GM19239 (cell line): Measurements from ENCODE around the gene CLDN6.
A peak's percentile ranks its signal among the peaks of the same experiment; 100 is the strongest.

Experiments used
- DNase-seq: peaks from one replicate; pipeline ENCODE4 v3.0.0; 2011; ENCODE audit warnings: low spot score; ENCODE audit not compliant: insufficient read length
- FAIRE-seq: peaks from 2 replicates; lab custom pipeline; 2011; peaks lifted over from hg19 to GRCh38; lab: Jason Lieb, UNC

Gene CLDN6

DNA sequence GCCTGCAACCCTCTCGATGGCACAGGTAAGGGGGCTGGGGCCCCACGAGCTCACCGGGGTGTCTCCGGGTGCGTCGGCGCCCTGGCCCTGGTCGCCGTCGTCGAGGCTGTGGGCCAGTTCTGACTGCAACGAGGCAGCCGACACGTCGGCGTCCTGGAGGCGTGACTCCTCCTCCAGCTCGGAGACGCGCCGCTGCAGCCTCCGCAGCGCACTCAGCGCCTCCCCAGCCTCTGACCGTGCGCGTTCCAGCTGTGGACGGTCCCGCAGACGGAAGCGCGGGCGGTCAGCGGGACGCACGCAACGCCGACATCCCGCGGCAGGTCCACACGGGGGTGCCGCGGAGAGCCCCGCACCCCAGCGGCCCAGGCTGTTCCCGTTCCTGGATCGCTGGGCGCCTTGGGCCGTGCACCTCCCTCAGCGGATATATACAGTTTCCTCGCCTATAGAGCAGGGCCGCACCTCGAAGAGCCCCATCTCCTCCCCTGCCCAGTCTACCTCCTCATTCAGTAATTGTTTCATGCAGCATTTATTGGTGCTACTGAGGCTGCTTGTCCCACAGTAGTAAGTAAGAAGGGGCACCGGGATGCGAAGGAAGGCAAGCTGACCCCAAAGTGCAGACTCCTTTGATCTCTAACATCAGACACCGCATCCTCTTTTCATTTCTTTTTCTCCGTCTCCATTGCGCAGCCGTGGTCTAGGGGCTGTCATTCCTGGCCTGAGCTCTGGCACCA is 11.7 kb upstream of the CLDN6 start:
- no peak for DNase-seq
- FAIRE-seq, result no peak

DNA sequence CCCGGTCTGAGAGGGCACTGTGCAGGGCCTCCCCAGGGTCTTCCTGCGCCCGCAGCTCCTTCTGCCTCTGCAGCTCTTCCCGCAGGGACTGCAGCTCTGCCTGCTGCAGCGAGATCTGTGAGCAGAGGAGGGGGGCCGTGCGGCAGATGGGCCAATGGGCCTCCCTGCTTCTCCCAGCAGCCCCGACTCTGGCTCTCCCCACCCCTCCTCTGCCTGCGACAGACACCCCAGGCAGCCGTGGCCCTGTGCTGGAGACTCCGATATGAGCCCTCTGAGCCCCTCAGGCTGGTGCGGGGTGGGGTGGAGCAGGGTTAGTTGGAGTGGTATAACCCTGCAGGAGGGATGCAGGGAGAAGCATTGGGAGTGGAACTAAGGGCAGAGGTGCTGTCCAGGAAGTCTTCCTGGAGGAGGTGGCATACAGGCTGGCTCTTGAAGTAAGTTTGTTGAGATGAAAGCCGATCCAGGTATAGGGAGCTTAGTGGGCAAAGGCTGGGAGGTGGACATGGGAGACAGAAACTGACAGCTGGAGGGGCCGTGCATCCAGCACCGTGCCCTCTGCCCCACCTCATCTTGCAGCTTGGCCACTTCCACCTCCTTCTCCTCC is 10.8 kb upstream of the CLDN6 start:
- FAIRE-seq (no peak), DNase-seq (no peak)

DNA sequence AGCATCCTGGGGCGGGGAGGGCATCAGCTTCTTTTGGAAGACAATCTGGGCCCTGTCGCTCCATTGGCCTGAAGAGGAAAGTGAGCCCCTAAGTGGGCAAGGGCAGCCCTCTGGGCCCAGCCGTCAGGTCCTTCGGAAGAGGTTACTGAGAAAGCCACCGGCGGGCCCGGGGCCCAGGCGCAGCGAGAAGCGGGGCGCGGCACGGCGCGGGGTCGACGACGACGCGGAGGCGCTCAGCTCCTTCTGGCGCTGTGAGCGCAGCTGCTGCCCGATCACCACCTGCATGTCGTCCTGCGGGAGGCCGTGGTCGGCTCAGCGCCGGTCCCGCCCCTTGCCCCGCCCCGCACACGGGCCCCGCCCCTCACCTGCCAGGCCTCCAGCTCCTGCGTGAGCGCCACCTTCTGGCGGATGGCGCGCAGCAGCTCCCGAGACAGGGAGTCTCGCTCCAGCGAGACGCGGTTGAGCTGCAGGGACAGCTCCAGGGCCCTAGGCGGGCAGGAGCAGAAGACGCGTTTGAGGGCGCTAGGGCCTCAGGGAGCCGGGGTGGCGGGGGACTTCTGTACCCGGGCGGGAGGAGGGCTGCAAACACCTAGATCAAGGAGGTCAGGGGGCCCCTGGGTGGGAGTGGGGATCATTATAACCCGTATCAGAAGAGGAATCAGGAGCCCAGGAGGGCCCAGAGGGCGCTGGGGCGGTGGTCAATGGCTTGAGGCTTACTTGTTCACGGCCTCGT is 10.2 kb upstream of the CLDN6 start:
- DNase-seq (peak; percentile 87), FAIRE-seq (peak; percentile 82)

DNA sequence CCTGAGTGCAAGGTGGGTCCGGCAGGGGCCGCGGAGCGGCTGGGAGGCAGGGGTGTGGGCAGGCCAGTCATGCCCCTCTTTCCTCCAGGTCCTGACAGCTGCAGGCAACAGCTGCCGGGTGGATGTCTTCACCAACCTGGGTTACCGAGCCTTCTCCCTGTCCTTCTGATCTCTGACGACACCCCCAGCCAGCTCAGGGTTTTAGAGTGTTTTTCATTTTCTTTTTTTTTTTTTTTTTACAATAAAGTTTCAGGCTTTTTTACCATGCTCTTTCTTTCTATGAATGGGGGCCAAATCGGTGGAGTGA is 9.5 kb upstream of the CLDN6 start:
- no peak for DNase-seq
- no peak for FAIRE-seq

DNA sequence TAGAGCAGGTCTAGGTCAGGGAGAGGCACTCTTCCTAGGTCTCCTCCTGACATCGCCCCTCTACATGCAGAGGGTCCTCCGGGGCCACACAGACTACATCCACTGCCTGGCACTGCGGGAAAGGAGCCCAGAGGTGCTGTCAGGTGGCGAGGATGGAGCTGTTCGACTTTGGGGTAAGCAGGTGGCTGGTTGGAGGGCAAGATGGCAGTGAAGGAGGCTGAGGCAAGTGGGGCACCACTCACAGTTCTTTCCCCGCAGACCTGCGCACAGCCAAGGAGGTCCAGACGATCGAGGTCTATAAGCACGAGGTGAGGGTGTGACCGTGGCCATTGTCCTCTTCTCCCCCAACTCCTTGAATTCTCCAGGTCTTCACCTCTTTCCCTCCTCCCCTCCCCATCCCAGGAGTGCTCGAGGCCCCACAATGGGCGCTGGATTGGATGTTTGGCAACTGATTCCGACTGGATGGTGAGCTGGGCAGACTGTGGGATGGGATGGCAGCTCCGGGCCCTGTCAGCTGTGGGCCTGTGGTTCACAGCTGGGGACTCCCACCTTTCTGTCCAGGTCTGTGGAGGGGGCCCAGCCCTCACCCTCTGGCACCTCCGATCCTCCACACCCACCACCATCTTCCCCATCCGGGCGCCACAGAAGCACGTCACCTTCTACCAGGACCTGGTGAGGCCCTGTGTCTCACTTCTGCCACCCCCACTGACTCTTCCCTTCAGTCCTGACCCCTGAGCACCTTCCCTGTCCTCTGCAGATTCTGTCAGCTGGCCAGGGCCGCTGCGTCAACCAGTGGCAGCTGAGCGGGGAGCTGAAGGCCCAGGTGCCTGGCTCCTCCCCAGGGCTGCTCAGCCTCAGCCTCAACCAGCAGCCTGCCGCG is 8.9 kb upstream of the CLDN6 start:
- FAIRE-seq, result no peak
- DNase-seq, result no peak

DNA sequence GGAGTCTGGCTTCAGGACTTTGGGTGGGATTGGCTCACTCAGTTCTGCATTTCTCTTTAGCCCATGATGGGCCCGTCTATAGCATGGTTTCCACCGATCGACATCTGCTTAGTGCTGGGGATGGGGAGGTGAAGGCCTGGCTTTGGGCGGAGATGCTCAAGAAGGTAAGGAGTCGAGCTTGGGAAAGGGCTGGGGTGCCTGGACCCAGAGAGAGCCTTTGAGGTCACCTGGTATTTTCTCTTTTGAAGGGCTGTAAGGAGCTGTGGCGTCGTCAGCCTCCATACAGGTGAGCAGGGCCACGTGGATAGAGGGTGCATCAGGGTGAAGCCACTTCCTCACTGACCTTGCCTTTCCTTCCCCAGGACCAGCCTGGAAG is 8.0 kb upstream of the CLDN6 start:
- DNase-seq (no peak), FAIRE-seq (no peak)

DNA sequence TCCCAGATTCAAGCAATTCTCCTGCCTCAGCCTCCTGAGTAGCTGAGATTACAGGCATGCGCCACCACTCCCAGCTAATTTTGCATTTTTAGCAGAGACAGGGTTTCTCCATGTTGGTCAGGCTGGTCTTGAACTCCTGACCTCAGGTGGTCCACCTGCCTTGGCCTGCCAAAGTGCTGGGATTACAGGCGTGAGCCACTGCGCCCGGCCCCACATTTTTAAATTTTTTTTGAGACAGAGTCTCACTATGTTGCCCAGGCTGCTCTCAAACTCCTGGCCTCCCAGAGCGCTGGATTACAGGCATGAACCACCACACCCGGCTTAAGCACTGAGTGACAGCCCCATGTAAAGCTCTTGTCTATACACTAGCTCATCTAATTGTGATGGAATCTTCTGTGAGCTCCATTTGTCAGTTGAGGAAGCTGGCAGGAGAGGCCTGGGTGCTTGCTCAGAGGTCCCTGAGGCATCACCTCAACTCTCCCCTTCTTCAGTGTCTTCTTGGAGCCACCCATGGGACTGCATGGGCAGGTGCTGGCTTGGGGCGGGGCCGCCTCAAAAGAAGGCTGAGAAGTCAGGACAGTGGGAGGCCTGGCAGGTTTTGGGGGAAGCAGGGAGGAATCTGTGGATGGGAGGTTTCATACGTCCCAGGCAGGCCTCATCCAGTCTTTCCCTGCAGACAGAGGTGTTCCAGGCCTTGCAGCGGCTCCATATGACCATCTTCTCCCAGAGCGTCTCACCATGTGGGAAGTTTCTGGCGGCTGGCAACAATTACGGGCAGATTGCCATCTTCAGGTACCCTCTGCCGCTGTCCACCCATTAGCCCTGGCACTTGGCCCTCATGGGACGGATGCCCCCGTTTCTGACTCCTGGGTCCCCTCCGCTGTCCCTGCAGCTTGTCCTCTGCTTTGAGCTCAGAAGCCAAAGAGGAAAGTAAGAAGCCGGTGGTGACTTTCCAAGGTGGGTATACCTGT is 7.3 kb upstream of the CLDN6 start:
- DNase-seq, result no peak
- FAIRE-seq, result no peak

DNA sequence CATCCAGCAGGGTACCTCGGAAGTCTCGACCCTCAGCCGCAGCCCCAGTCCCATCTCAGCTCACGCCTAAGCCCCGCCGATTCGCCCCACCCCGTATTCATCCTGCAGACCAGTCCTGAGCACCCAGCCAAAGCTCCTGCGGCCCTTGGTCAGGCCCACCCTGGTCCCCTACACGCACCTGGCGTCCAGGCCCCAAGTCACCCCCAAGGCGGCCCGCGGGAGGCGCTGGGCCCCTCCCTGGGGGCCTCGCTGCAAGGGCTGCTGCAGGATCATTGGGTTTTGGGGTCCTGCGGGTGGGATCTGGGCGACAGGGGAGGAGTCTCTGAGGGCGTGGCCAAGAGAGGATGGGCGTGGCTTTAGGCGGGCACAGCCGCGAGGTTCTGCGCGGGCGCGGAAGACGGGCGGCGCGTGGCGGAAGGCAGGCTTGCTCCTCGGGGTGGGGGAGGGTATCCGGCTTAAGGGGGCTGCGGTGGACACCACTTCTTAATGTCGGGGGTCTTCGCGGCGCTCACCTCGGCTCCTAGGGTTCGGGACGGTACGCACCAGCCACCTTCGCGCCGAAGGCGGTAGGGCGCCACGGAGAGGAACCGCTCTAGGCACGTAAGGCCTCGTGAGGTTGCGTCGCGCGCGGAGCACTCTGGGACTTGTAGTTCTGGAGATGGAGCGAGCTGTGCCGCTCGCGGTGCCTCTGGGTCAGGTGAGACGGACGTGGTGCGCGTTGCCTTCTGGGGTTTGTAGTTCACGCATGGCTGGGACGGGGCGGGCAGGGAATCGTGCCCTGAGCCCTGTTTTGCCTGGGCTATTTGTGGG is 5.9 kb upstream of the CLDN6 start, which contains the start of the genes HCFC1R1 and THOC6:
Gene HCFC1R1, minus strand, starts transcription at position 274 of the 810 bp plus-strand sequence. Its CDS starts 1 bp downstream, at position 273.
Gene THOC6, plus strand, starts transcription at position 367 of the 810 bp plus-strand sequence. Its CDS starts 292 bp downstream, at position 659.
- peak; percentile 92 for DNase-seq
- peak; percentile 99 for FAIRE-seq

DNA sequence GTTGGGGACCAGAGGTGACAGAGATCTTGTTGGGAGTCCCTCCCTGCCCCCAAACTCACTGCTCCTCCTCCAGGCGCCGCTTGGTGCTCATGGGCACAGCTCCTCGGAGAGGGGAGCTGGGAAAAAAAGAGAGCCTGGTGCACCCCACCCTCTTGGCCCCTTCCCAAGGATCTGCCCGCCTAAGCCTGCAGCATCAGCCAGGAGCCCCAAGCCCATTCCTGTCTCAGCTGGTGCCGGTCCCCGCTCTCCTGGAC is 5.4 kb upstream of the CLDN6 start:
- no peak for DNase-seq
- no peak for FAIRE-seq

DNA sequence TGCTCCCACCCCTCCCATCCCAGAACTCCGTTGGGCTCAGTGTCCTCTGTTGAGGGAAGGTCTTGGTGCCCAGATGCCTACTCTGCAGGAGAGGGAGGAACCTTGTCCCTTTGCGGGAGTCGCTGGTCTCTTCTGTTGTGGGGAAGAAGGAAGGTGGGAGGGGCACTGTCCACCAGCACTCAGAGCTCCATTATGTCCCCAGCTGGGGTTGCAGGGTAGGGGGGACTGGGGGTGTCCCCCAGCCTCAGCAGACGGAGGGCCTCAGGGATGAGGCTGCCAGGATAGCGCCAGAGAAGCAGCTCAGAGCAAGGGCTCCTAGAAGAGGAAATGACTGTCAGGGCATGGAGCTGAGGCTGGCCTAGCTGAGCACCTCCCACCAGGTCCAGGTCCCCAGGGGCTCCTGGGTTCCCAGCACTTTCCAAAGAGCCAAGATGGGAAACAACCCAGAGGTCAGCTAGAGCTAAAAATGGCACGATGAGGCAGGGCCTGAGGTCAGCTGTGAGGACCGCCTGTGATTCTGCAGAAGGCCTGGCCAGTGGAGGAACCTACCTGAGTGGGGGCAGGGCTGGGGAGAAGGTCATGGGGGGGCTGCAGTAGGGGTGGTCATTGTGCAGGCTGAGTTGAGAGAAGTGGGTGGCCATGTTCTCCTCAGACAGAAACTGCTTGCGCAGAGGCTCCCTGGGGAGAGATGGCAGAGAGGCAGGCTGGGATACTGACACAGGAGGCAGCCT is 4.9 kb upstream of the CLDN6 start:
- no peak for DNase-seq

DNA sequence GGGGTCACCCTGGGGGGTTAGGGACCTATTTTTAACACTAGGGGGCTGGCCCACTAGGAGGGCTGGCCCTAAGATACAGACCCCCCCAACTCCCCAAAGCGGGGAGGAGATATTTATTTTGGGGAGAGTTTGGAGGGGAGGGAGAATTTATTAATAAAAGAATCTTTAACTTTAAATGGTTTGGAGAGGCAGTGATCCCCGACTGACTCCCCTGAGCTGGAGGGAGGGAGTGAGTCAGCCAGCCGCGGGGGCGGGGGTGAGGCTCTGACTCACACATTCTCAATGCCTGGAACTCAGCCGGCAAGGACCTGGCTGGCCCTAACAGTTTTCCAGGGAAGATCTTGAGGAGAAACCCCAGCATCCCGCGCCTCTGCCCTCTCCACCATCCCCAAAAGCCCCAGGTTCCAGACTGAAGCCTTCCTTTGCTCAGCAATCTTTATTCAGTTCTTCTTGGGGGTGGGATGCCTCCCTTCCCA is 4.3 kb upstream of the CLDN6 start:
- FAIRE-seq (peak; percentile 40), DNase-seq (no peak)

More for the DNA sequence above, 4.9 kb upstream of the CLDN6 start:
- no peak for FAIRE-seq

DNA sequence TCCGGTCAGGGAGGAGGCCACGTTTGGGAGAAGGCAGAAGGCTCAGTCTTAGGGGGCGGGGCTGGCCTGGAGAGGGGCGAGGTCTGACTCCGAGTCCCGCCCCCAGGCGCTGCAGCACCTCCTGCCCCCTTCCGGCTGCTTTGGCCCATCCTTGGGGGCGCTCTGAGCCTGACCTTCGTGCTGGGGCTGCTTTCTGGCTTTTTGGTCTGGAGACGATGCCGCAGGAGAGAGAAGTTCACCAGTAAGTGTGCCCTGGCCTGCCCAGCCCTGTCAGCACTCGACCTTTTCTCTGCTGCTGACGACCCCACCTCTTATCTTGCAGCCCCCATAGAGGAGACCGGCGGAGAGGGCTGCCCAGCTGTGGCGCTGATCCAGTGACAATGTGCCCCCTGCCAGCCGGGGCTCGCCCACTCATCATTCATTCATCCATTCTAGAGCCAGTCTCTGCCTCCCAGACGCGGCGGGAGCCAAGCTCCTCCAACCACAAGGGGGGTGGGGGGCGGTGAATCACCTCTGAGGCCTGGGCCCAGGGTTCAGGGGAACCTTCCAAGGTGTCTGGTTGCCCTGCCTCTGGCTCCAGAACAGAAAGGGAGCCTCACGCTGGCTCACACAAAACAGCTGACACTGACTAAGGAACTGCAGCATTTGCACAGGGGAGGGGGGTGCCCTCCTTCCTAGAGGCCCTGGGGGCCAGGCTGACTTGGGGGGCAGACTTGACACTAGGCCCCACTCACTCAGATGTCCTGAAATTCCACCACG is 3.6 kb upstream of the CLDN6 start:
- DNase-seq (peak; percentile 76), FAIRE-seq (peak; percentile 18)

DNA sequence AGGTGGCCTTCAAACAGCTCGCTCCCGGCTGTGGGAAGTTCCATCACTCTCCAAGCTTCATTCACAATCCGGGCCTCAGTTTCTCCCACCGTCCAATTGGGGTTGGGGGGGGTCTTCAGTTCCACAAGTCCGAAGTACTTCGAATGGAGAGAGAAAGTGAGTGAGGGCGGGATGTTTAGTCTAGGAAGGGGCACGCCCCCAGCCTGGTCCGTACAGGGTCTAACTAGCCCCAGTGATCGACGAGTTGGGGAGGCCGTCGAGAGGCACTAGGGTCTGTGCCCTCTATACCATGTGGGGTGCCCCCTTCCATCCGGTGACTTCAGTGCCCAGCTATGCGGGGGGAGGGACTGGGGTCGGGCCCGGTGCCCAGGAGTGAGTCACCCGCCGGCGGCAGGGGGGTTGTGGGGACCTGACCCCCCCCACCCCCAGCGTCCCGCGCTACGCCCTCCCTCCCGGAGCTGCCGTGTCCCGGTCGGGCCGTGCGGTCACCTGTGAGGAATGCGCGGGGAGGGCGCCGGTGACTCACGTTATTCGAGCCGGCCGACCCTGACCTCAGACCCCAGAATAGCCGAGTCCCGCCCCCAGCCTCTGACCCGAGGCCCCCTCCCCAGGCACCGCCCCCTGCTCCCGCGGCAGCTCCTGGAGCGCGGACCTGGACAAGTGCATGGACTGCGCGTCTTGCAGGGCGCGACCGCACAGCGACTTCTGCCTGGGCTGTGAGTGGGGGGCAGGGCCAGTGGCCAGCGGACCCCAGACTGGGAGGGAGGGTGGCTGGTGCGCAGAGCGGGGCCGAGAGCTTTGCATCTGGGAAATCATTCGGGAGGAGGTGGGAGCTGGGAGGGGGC is 2.8 kb upstream of the CLDN6 start:
- FAIRE-seq, result no peak
- DNase-seq, result no peak

DNA sequence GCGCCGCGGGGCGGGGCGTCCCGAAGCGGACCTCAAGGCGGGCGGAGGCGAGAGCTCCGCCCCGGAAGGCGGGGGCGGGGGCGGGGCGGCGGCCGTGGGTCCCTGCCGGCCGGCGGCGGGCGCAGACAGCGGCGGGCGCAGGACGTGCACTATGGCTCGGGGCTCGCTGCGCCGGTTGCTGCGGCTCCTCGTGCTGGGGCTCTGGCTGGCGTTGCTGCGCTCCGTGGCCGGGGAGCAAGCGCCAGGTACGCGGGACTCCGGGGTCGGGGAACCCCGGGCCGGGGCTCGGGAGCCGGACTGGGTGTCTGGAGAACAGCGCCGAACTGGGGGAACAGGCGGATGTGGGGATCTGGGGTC is 2.2 kb upstream of the CLDN6 start, which contains the start of gene TNFRSF12A:
Gene TNFRSF12A, plus strand, starts transcription at position 122 of the 357 bp plus-strand sequence. Its CDS starts 30 bp downstream, at position 152.
- FAIRE-seq (peak; percentile 28), DNase-seq (peak; percentile 92)

DNA sequence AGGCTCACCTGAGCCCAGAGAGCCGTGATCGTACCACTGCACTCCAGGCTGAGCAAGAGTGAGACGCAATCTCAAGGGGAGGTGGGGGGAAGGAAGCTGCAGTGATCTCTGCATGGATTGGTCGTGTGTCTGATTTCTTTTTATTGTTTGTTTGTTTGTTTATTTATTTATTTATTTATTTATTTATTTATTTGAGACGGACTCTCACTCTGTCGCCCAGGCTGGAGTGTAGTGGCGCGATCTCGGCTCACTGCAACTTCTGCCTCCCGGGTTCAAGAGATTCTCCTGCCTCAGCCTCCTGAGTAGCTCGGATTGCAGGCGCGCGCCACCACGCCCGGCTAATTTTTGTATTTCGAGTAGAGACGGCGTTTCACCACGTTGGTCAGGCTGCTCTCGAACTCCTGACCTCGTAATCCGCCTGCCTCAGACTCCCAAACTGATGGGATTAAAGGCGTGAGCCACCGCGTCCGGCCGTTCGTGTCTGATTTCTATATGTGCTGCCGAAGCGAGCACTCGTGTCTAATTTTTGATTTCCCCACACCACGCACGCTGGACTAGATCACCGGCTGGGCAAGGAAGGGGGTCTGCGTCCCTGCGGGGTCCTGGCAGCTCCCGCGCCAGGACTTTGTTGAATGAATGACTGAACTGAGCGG is 1.7 kb upstream of the CLDN6 start:
- FAIRE-seq (no peak), DNase-seq (no peak)

DNA sequence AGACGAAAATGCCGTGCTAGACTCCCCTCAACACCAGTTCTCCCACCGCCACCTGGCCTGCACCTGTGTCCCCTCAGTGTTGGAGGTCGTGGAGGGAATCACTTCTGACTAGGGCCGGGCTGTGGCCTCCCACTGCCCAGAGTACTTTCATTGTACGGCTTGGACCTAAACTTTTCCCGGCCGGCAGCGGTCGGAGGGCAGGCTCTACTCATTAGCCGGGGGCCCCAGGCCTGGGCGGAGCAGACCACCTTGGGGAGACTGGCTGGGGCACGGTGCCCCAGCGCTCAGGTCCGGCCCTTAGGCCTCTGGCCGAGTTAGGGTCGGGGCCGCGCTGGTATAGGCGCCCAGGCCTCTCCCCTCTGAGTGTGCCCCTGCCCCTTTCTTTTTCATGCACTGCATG is 639 bp downstream of the CLDN6 start:
- DNase-seq, result no peak
- FAIRE-seq, result no peak
